Suprapubic skin (tissue), 4 donors: ENCODE measurements around the gene DGCR6L. TPM values are rescaled to one million over a fixed set of nuclear protein-coding genes. Genes with fewer than 3 reads are reported as not detected.
"Not testable (repeated sequence)": the region's sequence is repeated elsewhere in the genome, so short reads cannot be mapped to it uniquely, and the experiment has no call there.

Experiments used
- DNase-seq, 2 donors: peaks; one replicate each; pipeline ENCODE4 v3.0.0-alpha.2; 2019; ENCODE audit warnings: low spot score in 2 of 2
- H3K27ac ChIP-seq: fragments of 200-600 bp; sonication (generic); one replicate; pipeline ENCODE4 v1.5.1; 2019
- H3K27me3 ChIP-seq: fragments of 200-600 bp; sonication (generic); one replicate; pipeline ENCODE4 v1.5.1; 2019
- H3K36me3 ChIP-seq: fragments of 200-600 bp; sonication (generic); one replicate; pipeline ENCODE4 v1.5.1; 2019
- H3K4me1 ChIP-seq: fragments of 200-600 bp; sonication (generic); one replicate; pipeline ENCODE4 v1.5.1; 2019
- H3K4me3 ChIP-seq: fragments of 200-600 bp; sonication (generic); one replicate; pipeline ENCODE4 v1.5.1; 2019; ENCODE audit warnings: mild to moderate bottlenecking
- H3K9me3 ChIP-seq: fragments of 200-600 bp; sonication (generic); one replicate; pipeline ENCODE4 v1.5.1; 2019
- CTCF ChIP-seq, 2 donors: fragments of 200-600 bp in 1 of 2; fragments of 450-650 bp in 1 of 2; sonication (generic) in 1 of 2; IDR thresholded peaks; one replicate each; pipeline ENCODE4 v1.5.1; 2016 to 2019; ENCODE audit warnings: antibody characterized with exemption in 2 of 2, mild to moderate bottlenecking in 1 of 2, moderate library complexity in 1 of 2
- EP300 ChIP-seq: sonication (generic); formaldehyde crosslinking; IDR thresholded peaks from one replicate; pipeline ENCODE4 v1.6.1; 2017; ENCODE audit warnings: antibody characterized with exemption
- POLR2A ChIP-seq, 2 donors: fragments of 450-650 bp; IDR thresholded peaks; one replicate each; pipeline ENCODE4 v1.6.1; 2017; ENCODE audit warnings: antibody characterized with exemption in 2 of 2, mild to moderate bottlenecking in 2 of 2, moderate library complexity in 2 of 2
- POLR2AphosphoS5 ChIP-seq, 3 donors: sonication (generic); formaldehyde crosslinking; IDR thresholded peaks; one replicate each; pipeline ENCODE4 v1.6.1; 2017; ENCODE audit warnings: antibody characterized with exemption in 3 of 3
- WGBS: methylation state at CpG from one replicate; pipeline ENCODE4 v1.1.5; 2018; 5-methylcytosine and 5-hydroxymethylcytosine counted together
- total RNA-seq, 4 donors: library from RNA; depleted of rRNA; stranded (reverse); fragments of >200 nt; gene quantifications; one replicate each; pipeline ENCODE4 v1.1.0, GENCODE V29; 2016

The DGCR6L gene
- total RNA-seq, 4 donors from 2014 or later = 45.9 to 75.2 (median 63.0) TPM

- not testable (repeated sequence) for H3K36me3 ChIP-seq, H3K4me3 ChIP-seq
- 83% methylated on average over 10 of the region's 15 CpGs for WGBS
Observed at GRCh38 chr22:20265772-20266666, 53.8 kb downstream of the DGCR6L start.

DNA sequence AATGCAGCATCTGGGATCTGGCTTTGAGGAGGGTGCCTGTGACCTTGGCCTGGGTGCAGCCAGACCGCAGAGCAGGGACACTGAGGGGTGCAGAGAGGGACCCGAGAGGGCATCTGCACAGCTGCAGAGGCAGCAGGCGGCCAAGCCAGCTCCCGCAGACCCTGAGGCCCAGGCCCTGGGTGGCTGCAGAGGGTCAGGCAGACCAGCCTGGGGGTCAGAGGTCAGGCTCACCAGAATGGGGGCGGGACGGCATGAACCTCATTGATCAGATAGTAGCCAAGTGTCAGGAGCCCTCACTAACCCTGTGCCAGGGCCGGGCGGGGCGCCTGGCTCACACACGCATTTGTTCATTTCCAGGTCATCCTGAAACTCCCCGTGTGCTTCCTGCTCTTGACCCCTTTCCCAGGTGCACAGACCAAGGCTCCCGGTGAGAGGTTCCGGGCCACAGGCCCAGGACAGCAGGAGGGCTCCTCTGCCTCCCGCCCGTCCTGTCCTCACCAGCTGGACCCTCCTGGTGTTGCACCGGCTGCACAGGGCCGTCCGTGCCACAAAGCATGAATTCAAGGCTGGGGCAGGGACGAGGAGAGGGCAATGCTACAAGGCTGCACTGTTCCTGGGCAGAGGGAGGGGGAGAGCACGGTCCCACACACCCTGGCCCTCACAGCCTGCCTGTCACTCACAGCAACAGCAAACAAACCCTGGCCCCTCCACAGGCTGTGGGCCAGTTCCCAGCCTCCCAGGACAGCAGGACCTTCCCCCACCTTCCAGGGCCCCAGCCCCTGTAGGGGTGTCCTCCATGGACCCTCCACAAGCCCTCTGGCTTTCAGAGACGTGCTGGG lies 55.0 kb downstream of the DGCR6L start:
- 71% methylated on average over 4 of the region's 21 CpGs for WGBS
- Histone ChIP-seq H3K27me3 (no peaks in the 10 kb centered on the region), H3K4me1 (peaks cover 19% of the 10 kb centered on the region), H3K4me3 (no peak overlapping the region), H3K9me3 (no peaks in the 10 kb centered on the region), H3K27ac (no peak overlapping the region), H3K36me3 (no peaks in the 10 kb centered on the region)
- TF ChIP-seq CTCF (IDR thresholded peaks at IDR 0.05) = no peak
- no peak for TF ChIP-seq POLR2A (IDR thresholded peaks at IDR 0.05)
- no peak for TF ChIP-seq EP300
- TF ChIP-seq POLR2AphosphoS5 (IDR thresholded peaks at IDR 0.05) = no peak
- DNase-seq = no peak

More at GRCh38 chr22:20265772-20266666, 53.8 kb downstream of the DGCR6L start:
- H3K27ac ChIP-seq, DNase-seq, H3K27me3 ChIP-seq, H3K9me3 ChIP-seq: not testable (repeated sequence)
- H3K4me1 ChIP-seq = peaks cover 19% of the 10 kb centered on the region

Other genes starting within 250 kb of the DGCR6L start
- 10 to 100 TPM; 22.4 to 69.1 (median 38.0) TPM for gene DGCR8, start 239.8 kb downstream of the DGCR6L start, total RNA-seq
- gene RANBP1, start 204.0 kb downstream of the DGCR6L start, total RNA-seq = 100 to 1,000 TPM; 107 to 150 (median 119) TPM
- 10 to 100 TPM; 52.0 to 98.6 (median 55.7) TPM for gene TRMT2A, start 202.8 kb downstream of the DGCR6L start, total RNA-seq
- gene ZDHHC8, start 188.3 kb downstream of the DGCR6L start, total RNA-seq = 10 to 100 TPM; 26.0 to 64.2 (median 34.9) TPM
- gene CCDC188, start 169.0 kb downstream of the DGCR6L start, total RNA-seq = under 1 TPM in 1 of 4 donors, not detected in 3; 0.34 TPM
- gene RTN4R, start 51.7 kb downstream of the DGCR6L start, total RNA-seq = 10 to 100 TPM in 1 of 4 donors, 1 to 10 TPM in 3; 5.0 to 12.2 (median 9.2) TPM
- 10 to 100 TPM in 3 of 4 donors, 1 to 10 TPM in 1; 9.3 to 17.5 (median 10.5) TPM for gene ZNF74, start 74.1 kb upstream of the DGCR6L start, total RNA-seq
- 10 to 100 TPM in 1 of 4 donors, 1 to 10 TPM in 3; 2.8 to 11.3 (median 5.8) TPM for gene SCARF2, start 117.8 kb upstream of the DGCR6L start, total RNA-seq
- 10 to 100 TPM; 12.3 to 29.7 (median 18.3) TPM for gene KLHL22, start 175.7 kb upstream of the DGCR6L start, total RNA-seq
- 100 to 1,000 TPM in 1 of 4 donors, 10 to 100 TPM in 3; 59.8 to 163 (median 70.8) TPM for gene MED15, start 187.6 kb upstream of the DGCR6L start, total RNA-seq